Heart left ventricle (tissue), 13 donors: Measurements from ENCODE around the gene OR51G1.

Experiments
- CTCF ChIP-seq, 12 donors: fragments of 200-600 bp; sonication (generic) in 4 of 12; IDR thresholded peaks; one replicate each; pipeline versions ENCODE4 v1.5.0 to v1.8.0; 2018 to 2022; ENCODE audit warnings: antibody characterized with exemption in 12 of 12, mild to moderate bottlenecking in 5 of 12
- POLR2A ChIP-seq, 2 donors: fragments of 450-650 bp; IDR thresholded peaks; one replicate each; pipeline ENCODE4 v1.6.1; 2017; ENCODE audit warnings: antibody characterized with exemption in 2 of 2, mild to moderate bottlenecking in 2 of 2, moderate library complexity in 2 of 2
- donor health status: ischemic (EF 13 %, LVEDD 7.1; RV severe dilation, severe dysfunction).
- donor health status: DM: no; HTN: yes; CAD: no.
- donor health status: DM: no; HTN: no; CAD: no.
- donor health status: ischemic (EF 25% LVEDD 6.9; RV normal size, moderate dysfunction).
- donor health status: ischemic (EF 25% LVEDD 5.7; RV mildly dilated, moderate dysfunction).
- donor health status: ischemic (EF 35%, LVEDD 5.7; RV mildly dilated, moderate dysfunction).
- donor health status: nonischemic (EF 11% LVEDD 7.7; RV severe dilation, severe dysfunction).
- donor health status: DM: yes; HTN: yes; CAD: no.
- donor health status: PGD.
- donor health status: ischemic (EF 29% LVEDD 5.4; RV normal size, mild dysfunction).
- donor health status: nonischemic (EF 23%, LVEDD 6.1; RV moderate dilation, normal function).

- TF ChIP-seq POLR2A (IDR thresholded peaks at IDR 0.05) (no peak), CTCF (IDR thresholded peaks at IDR 0.05) (no peak)
Observed at GRCh38 chr11:4924239-4924638, at the start of gene OR51G1.
